Activated CD4-positive, alpha-beta T cell treated with anti-CD3 and anti-CD28 coated beads, Interleukin-2, amount 10 ng/mL, durations not matched to agents 7 days and 5 days (primary cell): ENCODE data around the gene SH3BP5. TPM values are rescaled to one million over a fixed set of nuclear protein-coding genes. Genes with fewer than 3 reads are reported as not detected.
"Not testable (repeated sequence)": the region's sequence is repeated elsewhere in the genome, so short reads cannot be mapped to it uniquely, and the experiment has no call there.

Experiments used
- CTCF ChIA-PET: fragments of 350-600 bp; sonication (Branson Sonifier 250); formaldehyde crosslinking; loops from one replicate; lab custom pipeline; 2021; ENCODE audit warnings: antibody characterized with exemption; lab: Charles Lee
- POLR2A ChIA-PET: fragments of 350-600 bp; sonication (Branson Sonifier 250); formaldehyde crosslinking; loops from one replicate; lab custom pipeline; 2021; ENCODE audit warnings: antibody characterized with exemption; lab: Charles Lee
- DNase-seq: peaks from one replicate; pipeline ENCODE4 v3.0.0-alpha.2; 2020
- H3K27ac Mint-ChIP-seq: one replicate; pipeline ENCODE4 v1.8.0; 2021; ENCODE audit warnings: mild to moderate bottlenecking, moderate library complexity, mixed read lengths
- H3K27me3 Mint-ChIP-seq: one replicate; pipeline ENCODE4 v1.8.0; 2021; ENCODE audit warnings: mixed read lengths
- H3K36me3 Mint-ChIP-seq: one replicate; pipeline ENCODE4 v1.8.0; 2021; ENCODE audit warnings: low read depth, mixed read lengths
- H3K4me1 Mint-ChIP-seq: one replicate; pipeline ENCODE4 v1.8.0; 2021; ENCODE audit warnings: mixed read lengths
- H3K4me3 Mint-ChIP-seq: one replicate; pipeline ENCODE4 v1.8.0; 2021; ENCODE audit warnings: mild to moderate bottlenecking, moderate library complexity, mixed read lengths
- H3K9me3 Mint-ChIP-seq: one replicate; pipeline ENCODE4 v1.8.0; 2021; ENCODE audit warnings: mixed read lengths
- total RNA-seq, 2 experiments: library from RNA; stranded (reverse); gene quantifications; one replicate each; pipeline ENCODE4 v1.2.3, GENCODE V29; 2021

SH3BP5 gene
- total RNA-seq, 2 experiments from 2014 or later, result 33.8 to 38.2 TPM

DNA sequence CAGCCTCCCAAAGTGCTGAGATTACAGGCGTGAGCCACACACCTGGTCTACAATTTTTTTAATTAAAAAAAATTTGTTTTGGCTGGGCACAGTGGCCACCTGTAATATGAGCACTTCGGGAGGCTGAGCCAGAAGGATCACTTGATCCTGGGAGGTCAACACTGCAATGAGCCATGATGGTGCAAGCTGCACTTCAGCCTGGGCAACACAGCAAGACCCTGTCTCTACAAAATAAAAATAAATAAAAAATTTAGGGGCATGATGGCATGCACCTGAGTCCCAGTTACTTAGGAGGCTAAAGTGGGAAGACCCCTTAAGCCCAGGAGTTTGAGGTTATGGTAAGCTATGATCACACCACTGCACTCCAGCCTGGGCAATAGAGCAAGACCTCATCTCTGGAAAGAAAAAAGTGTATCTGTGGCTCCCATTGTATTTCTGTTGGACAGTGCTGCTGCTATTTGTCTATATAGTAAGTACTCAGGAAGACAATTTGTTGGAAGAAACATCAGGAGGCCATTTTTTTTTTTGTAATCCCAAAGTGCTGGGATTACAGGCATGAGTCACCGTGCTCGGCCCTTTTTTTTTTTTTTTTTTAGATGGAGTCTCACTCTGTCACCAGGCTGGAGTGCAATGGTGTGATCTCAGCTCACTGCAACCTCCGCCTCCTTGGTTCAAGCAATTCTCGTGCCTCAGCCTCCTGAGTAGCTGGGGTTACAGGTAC is 27.5 kb upstream of the SH3BP5 start:
- Mint-ChIP-seq H3K4me3 (no peak overlapping the region), H3K4me1 (peaks cover 63% of the 10 kb centered on the region), H3K36me3 (peaks cover 6% of the 10 kb centered on the region), H3K27me3 (no peaks in the 10 kb centered on the region), H3K27ac (no peak overlapping the region), H3K9me3 (no peaks in the 10 kb centered on the region)
- DNase-seq, result no peak
- POLR2A ChIA-PET, result no interaction called here
- CTCF ChIA-PET, result interaction anchor here (0.6 kb wide), 1 partner anchor 153 kb away, joined by 3 read pairs; no protein-coding TSS in a partner anchor

DNA sequence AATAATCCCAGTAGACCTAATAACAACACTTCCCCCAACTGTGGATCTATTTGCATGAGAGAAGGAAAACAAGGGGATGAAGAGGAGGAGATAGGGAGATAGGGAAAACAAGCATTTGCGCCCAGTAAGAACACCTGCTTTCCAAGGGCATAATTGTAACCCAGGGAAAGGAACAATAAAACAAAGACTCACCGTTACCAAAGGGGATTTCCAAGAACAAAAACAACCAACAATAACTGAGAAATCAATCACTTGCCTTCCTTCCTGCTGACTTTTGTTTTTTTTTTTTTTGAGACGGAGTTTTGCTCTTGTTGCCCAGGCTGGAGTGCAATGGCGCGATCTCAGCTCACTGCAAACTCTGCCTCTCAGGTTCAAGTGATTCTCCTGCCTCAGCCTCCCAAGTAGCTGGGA is 24.3 kb upstream of the SH3BP5 start:
- ChIA-PET POLR2A (interaction anchor here (0.7 kb wide), 1 partner anchor 149 kb away, joined by 3 read pairs; no protein-coding TSS in a partner anchor), CTCF (interaction anchor here (2.6 kb wide), 1 partner anchor 15 kb away, joined by 8 read pairs; no protein-coding TSS in a partner anchor)
- H3K4me1 Mint-ChIP-seq, result peaks cover 56% of the 10 kb centered on the region
- peaks cover 18% of the 10 kb centered on the region for H3K36me3 Mint-ChIP-seq
- DNase-seq, H3K9me3 Mint-ChIP-seq, H3K27me3 Mint-ChIP-seq: not testable (repeated sequence)
- H3K27ac Mint-ChIP-seq, result peak overlapping the region; percentile 85
- peak overlapping the region; percentile 3 for H3K4me3 Mint-ChIP-seq

DNA sequence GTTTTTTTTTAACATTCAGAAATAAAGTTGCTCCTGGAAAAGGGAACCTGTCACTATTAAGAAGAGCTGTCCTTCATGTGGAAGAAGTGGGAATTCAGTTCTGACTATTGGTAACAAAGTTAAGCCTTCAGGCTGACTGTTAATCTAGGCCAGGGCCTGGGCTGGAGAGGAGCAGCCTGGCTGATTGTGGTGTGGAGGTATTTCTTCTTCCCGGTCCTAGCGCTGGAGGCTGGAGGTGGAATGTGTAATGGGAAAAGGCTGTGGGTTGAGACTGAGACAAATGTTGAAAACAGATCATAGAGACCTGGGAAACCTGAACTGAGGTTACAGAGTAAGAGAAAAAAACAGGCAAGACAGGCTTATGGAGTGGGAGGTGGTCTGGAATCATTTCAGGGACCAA is 23.8 kb upstream of the SH3BP5 start:
- no peaks in the 10 kb centered on the region for H3K27me3 Mint-ChIP-seq
- DNase-seq, result no peak
- H3K4me1 Mint-ChIP-seq, result peaks cover 52% of the 10 kb centered on the region
- ChIA-PET POLR2A (interaction anchor here (0.7 kb wide), 1 partner anchor 148 kb away, joined by 3 read pairs; no protein-coding TSS in a partner anchor), CTCF (interaction anchor here (2.3 to 5.7 kb wide), 4 partner anchors 11 to 88 kb away, joined by 8 to 22 read pairs (median 12); partner anchors contain the start of gene SH3BP5)
- H3K9me3 Mint-ChIP-seq, result peaks cover 12% of the 10 kb centered on the region
- H3K36me3 Mint-ChIP-seq, result peaks cover 22% of the 10 kb centered on the region
- H3K27ac Mint-ChIP-seq, result peak overlapping the region; percentile 85
- no peak overlapping the region for H3K4me3 Mint-ChIP-seq

DNA sequence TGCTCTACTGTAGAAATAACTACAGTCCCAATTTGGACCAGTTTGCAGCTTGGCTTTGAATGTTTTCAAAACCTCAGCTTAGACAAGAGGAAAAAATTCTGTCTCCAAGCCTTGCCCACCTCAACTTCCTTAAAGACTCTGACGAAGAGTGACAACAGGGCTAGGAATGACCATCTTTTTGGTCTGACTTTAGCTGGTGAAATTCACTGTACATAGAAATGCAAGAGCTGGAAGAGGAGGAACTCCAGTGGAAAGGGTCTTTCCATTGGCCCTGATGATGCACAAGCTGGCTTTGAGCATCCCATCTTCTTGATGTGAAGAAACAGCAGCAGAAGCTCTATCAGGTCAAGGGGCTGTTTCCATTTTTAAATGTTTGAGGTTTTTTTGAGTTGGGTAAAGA is 22.7 kb upstream of the SH3BP5 start:
- DNase-seq, result no peak
- Mint-ChIP-seq H3K27ac (no peak overlapping the region), H3K4me1 (peaks cover 46% of the 10 kb centered on the region), H3K9me3 (peaks cover 17% of the 10 kb centered on the region), H3K27me3 (no peaks in the 10 kb centered on the region), H3K36me3 (peaks cover 32% of the 10 kb centered on the region), H3K4me3 (no peak overlapping the region)
- ChIA-PET CTCF (interaction anchor here (1.3 to 5.7 kb wide), 7 partner anchors 10 to 87 kb away, joined by 4 to 22 read pairs (median 8); partner anchors contain the start of gene SH3BP5), POLR2A (interaction anchor here (0.8 kb wide), 1 partner anchor 34 kb away, joined by 9 read pairs; no protein-coding TSS in a partner anchor)

DNA sequence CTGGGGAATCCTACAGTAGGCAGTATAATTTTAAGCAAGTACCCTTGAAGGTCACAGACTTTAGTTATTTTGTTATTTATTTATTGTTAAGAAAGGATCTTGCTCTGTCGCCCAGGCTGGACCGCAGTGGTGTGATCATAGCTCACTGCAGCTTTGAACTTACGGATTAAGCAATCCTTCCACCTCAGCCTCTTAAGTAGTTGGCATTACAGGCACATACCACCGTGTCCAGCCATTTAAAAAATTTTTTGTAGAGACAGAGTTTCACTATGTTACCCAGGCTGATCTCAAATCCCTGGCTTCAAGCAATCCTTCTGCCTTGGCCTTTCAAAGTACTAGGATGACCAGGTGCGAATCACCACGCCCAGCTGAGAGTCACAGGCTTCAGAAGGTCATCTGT is 22.1 kb upstream of the SH3BP5 start:
- no peak overlapping the region for H3K4me3 Mint-ChIP-seq
- no peaks in the 10 kb centered on the region for H3K27me3 Mint-ChIP-seq
- CTCF ChIA-PET, result interaction anchor here (0.8 to 5.7 kb wide), 8 partner anchors 9 to 87 kb away, joined by 3 to 22 read pairs (median 7); partner anchors contain the start of gene SH3BP5
- POLR2A ChIA-PET, result no interaction called here
- H3K9me3 Mint-ChIP-seq, result peaks cover 22% of the 10 kb centered on the region
- no peak overlapping the region for H3K27ac Mint-ChIP-seq
- peaks cover 48% of the 10 kb centered on the region for H3K4me1 Mint-ChIP-seq
- no peak for DNase-seq
- H3K36me3 Mint-ChIP-seq, result peaks cover 36% of the 10 kb centered on the region

DNA sequence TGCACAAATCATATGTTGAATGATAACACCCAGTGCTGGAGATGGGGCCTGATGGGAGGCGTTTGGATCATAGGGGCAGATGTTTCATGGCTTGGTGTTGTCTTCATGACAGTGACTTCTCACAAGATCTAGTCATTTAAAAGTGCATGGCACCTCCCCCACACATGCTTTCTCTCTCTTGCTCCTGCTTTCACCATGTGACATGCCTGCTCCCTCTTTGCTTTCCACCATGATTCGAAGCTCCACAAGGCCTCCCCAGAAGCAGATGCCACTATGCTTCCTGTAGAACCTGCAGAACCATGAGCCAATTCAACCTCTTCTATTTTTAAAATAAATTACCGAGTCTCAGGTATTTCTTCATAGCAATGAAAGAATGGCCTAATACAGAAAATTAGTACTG is 17.8 kb upstream of the SH3BP5 start:
- CTCF ChIA-PET, result interaction anchor here (0.9 to 1.5 kb wide), 2 partner anchors 70 to 82 kb away, joined by 3 to 4 read pairs; no protein-coding TSS in a partner anchor

DNA sequence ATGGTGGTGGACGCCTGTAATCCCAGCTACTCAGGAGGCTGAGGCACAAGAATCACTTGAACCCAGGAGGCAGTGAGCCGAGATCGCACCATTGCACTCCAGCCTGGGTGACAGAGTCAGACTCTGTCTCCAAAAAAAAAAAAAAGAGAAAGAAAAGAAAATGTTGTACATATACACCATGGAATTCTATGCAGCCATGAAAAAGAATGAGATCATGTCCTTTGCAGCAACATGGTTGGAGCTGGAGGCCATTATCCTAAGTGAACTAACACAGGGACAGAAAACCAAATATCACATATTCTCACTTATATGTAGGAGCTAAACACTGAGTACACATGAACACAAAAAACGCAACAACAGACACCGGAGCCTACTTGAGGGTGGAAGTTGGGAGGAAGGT is 17.1 kb upstream of the SH3BP5 start:
- DNase-seq, H3K27ac Mint-ChIP-seq, H3K27me3 Mint-ChIP-seq, H3K4me3 Mint-ChIP-seq, POLR2A ChIA-PET: not testable (repeated sequence)
- Mint-ChIP-seq H3K4me1 (peaks cover 46% of the 10 kb centered on the region), H3K9me3 (peaks cover 31% of the 10 kb centered on the region), H3K36me3 (peaks cover 44% of the 10 kb centered on the region)
- CTCF ChIA-PET, result interaction anchor here (0.9 to 2.7 kb wide), 6 partner anchors 9 to 82 kb away, joined by 3 to 10 read pairs (median 4); partner anchors contain the start of gene SH3BP5

More for the DNA sequence above, 17.8 kb upstream of the SH3BP5 start:
- Mint-ChIP-seq H3K4me3 (no peak overlapping the region), H3K27me3 (no peaks in the 10 kb centered on the region), H3K27ac (no peak overlapping the region), H3K4me1 (peaks cover 50% of the 10 kb centered on the region), H3K36me3 (peaks cover 47% of the 10 kb centered on the region), H3K9me3 (peaks cover 31% of the 10 kb centered on the region)
- DNase-seq, result no peak
- POLR2A ChIA-PET, result no interaction called here

DNA sequence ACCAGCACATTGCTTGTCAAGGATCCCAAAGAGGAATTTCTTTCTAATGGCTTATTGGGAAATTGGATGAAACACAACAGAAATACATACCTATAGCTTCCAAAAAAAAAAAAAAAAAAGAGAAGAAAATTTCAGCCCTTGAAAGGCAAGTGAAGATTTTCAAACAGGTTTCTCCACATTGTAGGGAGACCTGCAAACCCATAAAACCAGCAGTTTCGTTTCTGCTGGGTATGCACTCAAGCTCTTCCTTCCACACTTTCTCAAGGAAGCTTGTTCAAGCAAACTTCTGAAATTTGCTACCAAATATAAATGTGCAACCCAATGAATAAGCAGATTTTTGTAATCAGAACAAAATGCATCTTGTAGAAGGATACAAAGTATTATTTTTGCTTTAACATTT is 15.9 kb upstream of the SH3BP5 start:
- H3K4me1 Mint-ChIP-seq, result peaks cover 48% of the 10 kb centered on the region
- CTCF ChIA-PET, result interaction anchor here (0.7 to 2.7 kb wide), 9 partner anchors 10 to 90 kb away, joined by 3 to 10 read pairs (median 4); partner anchors contain the start of gene SH3BP5
- peak overlapping the region; percentile 86 for H3K27ac Mint-ChIP-seq
- POLR2A ChIA-PET, result no interaction called here
- H3K9me3 Mint-ChIP-seq, result peaks cover 37% of the 10 kb centered on the region
- no peak for DNase-seq
- H3K27me3 Mint-ChIP-seq, result peaks cover 7% of the 10 kb centered on the region
- no peak overlapping the region for H3K4me3 Mint-ChIP-seq
- peaks cover 48% of the 10 kb centered on the region for H3K36me3 Mint-ChIP-seq

DNA sequence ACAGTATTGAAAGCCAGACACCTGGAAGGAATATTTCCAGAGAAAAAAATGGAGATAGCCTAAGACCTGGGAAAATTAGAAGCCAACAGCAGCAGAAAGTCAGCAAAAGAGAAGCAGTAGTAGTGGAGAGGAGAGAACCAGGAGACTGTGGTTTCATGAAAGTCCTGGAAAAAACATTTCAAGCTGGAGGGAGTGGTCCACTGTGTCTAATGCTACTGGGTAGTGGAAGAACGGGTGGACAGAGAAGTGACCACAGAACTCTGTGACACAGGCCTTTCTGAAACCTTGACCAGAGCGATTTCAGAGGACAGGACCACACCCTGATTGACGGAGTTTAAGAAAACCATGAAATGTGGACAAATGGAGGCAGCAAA is 15.3 kb upstream of the SH3BP5 start:
- Mint-ChIP-seq H3K27me3 (peaks cover 8% of the 10 kb centered on the region), H3K9me3 (peaks cover 38% of the 10 kb centered on the region), H3K36me3 (peaks cover 47% of the 10 kb centered on the region), H3K27ac (peak overlapping the region; percentile 86), H3K4me3 (peak overlapping the region; percentile 28), H3K4me1 (peaks cover 48% of the 10 kb centered on the region)
- no peak for DNase-seq
- ChIA-PET CTCF (interaction anchor here (0.7 to 2.7 kb wide), 5 partner anchors 14 to 80 kb away, joined by 3 to 10 read pairs (median 4); partner anchors contain the start of gene SH3BP5), POLR2A (no interaction called here)

DNA sequence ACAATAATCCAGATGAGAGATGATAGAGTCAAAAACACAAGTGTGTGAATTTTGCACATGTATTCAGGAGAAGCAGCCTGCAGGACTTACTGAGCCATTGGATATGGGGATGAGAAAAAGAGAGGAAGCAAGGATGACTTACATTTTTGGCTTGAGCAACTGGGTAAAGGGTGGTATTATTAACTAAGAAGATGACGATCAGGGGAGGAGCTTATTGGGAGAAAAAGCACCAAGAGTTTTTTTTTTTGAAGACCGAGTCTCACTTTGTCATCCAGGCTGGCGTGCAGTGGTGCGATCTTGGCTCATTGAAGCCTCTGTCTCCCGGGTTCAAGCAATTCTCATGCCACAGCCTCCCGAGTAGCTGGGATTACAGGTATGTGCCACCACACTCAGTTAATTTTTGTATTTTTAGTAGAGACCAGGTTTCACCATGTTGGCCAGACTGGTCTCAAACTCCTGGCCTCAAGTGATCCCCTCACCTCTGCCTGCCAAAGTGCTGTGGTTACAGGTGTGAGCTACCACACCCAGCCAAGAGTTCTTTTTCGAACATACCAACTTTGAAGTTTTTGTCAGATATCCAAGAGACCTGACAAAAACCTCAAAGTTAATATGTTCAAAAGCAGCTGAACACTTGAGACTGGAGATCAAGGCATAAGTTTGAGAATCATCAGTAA is 14.8 kb upstream of the SH3BP5 start:
- peaks cover 33% of the 10 kb centered on the region for H3K9me3 Mint-ChIP-seq
- H3K27me3 Mint-ChIP-seq, result peaks cover 11% of the 10 kb centered on the region
- H3K4me1 Mint-ChIP-seq, result peaks cover 46% of the 10 kb centered on the region
- CTCF ChIA-PET, result interaction anchor here (0.6 to 2.7 kb wide), 4 partner anchors 11 to 79 kb away, joined by 3 to 10 read pairs (median 4); partner anchors contain the start of gene SH3BP5
- POLR2A ChIA-PET, result no interaction called here
- H3K4me3 Mint-ChIP-seq, result peak overlapping the region; percentile 28
- H3K36me3 Mint-ChIP-seq, result peaks cover 43% of the 10 kb centered on the region
- DNase-seq, result peak; percentile 29
- peak overlapping the region; percentile 86 for H3K27ac Mint-ChIP-seq

DNA sequence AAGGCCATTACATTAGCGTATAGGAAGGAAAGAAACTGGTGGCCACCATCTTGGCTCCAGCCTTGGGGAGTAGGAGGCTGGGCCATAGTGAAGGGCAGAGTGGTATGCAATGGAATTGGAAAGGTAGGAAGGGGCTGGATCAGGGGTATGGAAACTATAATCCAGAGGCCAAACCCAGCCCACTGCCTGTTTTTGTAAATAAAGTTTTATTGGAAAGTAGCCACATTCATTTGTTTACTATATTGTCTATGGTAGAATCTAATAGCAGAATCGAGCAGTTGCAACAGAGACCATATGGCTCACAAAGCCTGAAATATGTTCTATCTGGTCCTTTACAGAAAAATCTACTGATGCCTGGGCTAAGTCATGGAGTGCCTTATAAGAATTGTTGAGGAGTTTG is 14.1 kb upstream of the SH3BP5 start:
- Mint-ChIP-seq H3K9me3 (peaks cover 26% of the 10 kb centered on the region), H3K36me3 (peaks cover 38% of the 10 kb centered on the region), H3K4me3 (no peak overlapping the region), H3K4me1 (peaks cover 45% of the 10 kb centered on the region), H3K27ac (no peak overlapping the region), H3K27me3 (peaks cover 11% of the 10 kb centered on the region)
- POLR2A ChIA-PET, result no interaction called here
- no peak for DNase-seq
- CTCF ChIA-PET, result interaction anchor here (0.6 to 2.1 kb wide), 8 partner anchors 9 to 237 kb away, joined by 3 to 12 read pairs (median 4); partner anchors contain the start of gene SH3BP5

DNA sequence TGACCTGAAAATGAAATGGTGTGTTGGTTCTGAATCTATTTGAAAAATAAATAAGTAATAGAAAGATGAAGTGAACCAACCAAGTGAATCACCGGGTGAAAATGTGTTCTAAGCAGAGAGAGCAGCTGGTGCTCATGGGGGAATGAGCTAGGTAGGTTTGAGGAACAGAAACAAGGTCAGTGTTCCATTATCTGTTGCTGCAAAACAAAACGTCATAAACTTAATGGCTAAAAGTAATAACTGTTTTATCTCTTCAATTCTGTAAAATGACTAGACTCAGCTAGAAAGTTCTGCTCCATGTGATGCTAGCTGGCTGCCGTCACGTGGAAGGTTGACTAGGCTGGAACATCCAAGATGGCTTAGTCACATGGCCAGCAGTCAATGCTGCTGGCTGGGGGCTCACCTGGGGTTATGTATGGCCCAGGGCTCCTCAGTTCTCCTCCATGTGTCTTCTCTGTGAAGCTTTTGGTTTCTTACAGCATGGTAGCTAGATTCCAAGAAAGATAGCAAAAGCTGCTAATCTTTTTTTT is 13.3 kb upstream of the SH3BP5 start:
- no peak overlapping the region for H3K27ac Mint-ChIP-seq
- peaks cover 46% of the 10 kb centered on the region for H3K4me1 Mint-ChIP-seq
- H3K36me3 Mint-ChIP-seq, result peaks cover 32% of the 10 kb centered on the region
- DNase-seq, result peak; percentile 14
- H3K4me3 Mint-ChIP-seq, result no peak overlapping the region
- POLR2A ChIA-PET, result no interaction called here
- H3K9me3 Mint-ChIP-seq, result peaks cover 26% of the 10 kb centered on the region
- peaks cover 13% of the 10 kb centered on the region for H3K27me3 Mint-ChIP-seq
- CTCF ChIA-PET, result interaction anchor here (0.6 to 2.1 kb wide), 12 partner anchors 9 to 236 kb away, joined by 3 to 12 read pairs (median 4); partner anchors contain the start of gene SH3BP5
